HL-60 (cell line): ENCODE data around the gene PRDM8.

Source experiments
- CTCF ChIP-seq: IDR thresholded peaks from one replicate; pipeline ENCODE4 v1.5.1; 2011; ENCODE audit warnings: low read length, control low read depth, inconsistent platforms; ENCODE audit not compliant: insufficient read depth
- GABPA ChIP-seq: IDR thresholded peaks from 2 replicates; pipeline ENCODE4 v1.6.1; 2012; ENCODE audit warnings: low read depth
- TF ChIP-seq, protein P1 (sequence below): IDR thresholded peaks from 2 replicates; pipeline ENCODE4 v1.6.1; 2012; ENCODE audit warnings: low read depth; ENCODE audit not compliant: insufficient replicate concordance

DNA sequence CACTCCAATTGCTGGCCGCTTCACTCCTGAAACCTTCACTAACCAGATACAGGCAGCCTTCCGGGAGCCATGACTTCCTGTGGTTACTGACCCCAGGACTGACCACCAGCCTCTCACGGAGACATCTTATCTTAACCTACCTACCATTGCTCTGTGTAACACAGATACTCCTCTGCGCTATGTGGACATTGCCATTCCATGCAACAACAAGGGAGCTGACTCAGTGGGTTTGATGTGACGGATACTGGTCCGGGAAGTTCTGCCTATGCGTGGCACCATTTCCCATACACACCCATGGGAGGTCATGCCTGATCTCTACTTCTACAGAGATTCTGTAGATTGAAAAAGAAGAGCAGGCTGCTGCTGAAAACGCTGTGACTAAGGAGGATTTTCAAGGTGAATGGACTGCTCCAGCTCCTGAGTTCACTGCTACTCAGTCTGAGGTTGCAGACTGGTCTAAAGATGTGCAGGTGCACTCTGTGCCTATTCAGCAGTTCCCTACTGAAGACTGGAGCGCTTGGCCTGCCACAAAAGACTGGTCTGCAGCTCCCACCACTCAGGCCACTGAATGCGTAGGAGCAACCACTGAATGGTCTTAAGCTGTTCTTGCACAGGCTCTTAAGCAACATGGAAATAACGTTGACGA lies 35.8 kb upstream of the PRDM8 start:
- no peak for TF ChIP-seq CTCF
- no peak for TF ChIP-seq GABPA
- TF ChIP-seq, protein P1, sequence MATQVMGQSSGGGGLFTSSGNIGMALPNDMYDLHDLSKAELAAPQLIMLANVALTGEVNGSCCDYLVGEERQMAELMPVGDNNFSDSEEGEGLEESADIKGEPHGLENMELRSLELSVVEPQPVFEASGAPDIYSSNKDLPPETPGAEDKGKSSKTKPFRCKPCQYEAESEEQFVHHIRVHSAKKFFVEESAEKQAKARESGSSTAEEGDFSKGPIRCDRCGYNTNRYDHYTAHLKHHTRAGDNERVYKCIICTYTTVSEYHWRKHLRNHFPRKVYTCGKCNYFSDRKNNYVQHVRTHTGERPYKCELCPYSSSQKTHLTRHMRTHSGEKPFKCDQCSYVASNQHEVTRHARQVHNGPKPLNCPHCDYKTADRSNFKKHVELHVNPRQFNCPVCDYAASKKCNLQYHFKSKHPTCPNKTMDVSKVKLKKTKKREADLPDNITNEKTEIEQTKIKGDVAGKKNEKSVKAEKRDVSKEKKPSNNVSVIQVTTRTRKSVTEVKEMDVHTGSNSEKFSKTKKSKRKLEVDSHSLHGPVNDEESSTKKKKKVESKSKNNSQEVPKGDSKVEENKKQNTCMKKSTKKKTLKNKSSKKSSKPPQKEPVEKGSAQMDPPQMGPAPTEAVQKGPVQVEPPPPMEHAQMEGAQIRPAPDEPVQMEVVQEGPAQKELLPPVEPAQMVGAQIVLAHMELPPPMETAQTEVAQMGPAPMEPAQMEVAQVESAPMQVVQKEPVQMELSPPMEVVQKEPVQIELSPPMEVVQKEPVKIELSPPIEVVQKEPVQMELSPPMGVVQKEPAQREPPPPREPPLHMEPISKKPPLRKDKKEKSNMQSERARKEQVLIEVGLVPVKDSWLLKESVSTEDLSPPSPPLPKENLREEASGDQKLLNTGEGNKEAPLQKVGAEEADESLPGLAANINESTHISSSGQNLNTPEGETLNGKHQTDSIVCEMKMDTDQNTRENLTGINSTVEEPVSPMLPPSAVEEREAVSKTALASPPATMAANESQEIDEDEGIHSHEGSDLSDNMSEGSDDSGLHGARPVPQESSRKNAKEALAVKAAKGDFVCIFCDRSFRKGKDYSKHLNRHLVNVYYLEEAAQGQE: no peak
